Measurements from ENCODE around the gene ARHGAP24.

ARHGAP24 gene

DNA sequence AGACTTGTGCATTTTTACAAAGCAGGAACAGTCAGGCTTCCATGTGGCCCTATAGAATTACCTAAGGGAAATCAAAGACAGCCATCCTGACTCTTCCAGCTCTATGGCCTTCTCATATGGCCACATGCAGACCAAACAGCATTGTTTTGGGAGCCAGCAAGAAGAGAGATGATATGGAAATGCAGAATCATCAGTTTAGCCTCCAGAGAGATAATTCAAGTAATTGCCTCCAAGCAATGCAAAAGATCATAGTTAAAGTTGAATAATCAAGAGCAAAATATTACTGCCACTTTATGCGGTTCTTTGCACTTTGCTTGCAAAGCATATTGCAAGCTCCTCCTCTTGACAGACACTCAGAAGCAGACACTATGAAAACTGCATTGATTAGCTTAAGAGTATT is 207.4 kb downstream of the ARHGAP24 start:
- no CpG with 5 or more reads among the region's 1 CpG for WGBS (ENCODE audit: extremely low coverage, insufficient coverage, insufficient read length)

DNA sequence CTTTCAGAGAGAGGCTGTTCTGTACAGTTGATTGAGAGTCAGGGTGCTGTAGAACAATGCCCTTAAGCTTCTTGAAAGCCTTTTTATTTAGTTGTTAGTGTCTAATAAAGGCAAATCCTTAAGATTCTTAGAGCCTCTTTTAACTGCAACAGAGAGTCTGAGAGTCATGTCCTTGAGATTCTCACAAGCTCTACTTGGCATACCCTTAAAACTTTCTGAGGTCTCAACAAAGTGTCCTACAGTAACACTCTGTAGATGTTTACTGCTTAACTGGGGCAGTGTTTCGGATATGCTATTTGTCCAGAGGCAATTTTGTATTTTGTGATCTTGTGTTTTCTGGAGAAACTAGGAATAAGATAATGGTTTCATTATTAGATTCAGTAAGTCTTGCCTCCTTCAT is 209.7 kb downstream of the ARHGAP24 start:
- DNase-seq, result no peak
- no CpG with 5 or more reads among the region's 1 CpG for WGBS (ENCODE audit: extremely low coverage, insufficient coverage, insufficient read length)
- no peak overlapping the region for H3K14ac ChIP-seq (ENCODE audit: low read length)
- no peak overlapping the region for H2BK5ac ChIP-seq (ENCODE audit: low read depth, low read length, poor library complexity)
- H3K4ac ChIP-seq (ENCODE audit: low read depth, low read length), result no peak overlapping the region
- no peak overlapping the region for H2BK120ac ChIP-seq (ENCODE audit: insufficient read depth, low read length, poor library complexity)
- no peak overlapping the region for H3K23ac ChIP-seq (ENCODE audit: low read length)
- no peak overlapping the region for H3K4me2 ChIP-seq (ENCODE audit: low read length)
- no peak overlapping the region for H3K18ac ChIP-seq (ENCODE audit: low read length)
- no peaks in the 10 kb centered on the region for H3K79me2 ChIP-seq (ENCODE audit: control insufficient read depth, insufficient read depth, low read length, poor library complexity)
- no peak overlapping the region for H4K91ac ChIP-seq (ENCODE audit: low read depth, low read length)
- H2AK5ac ChIP-seq (ENCODE audit: low read length), result no peak overlapping the region
- no peaks in the 10 kb centered on the region for H3K9me3 ChIP-seq (ENCODE audit: insufficient read depth, low read depth, low read length)
- H2BK12ac ChIP-seq (ENCODE audit: low read length), result no peak overlapping the region
- no peak overlapping the region for H3K4me3 ChIP-seq (ENCODE audit: low read depth, low read length)
- H3K79me1 ChIP-seq (ENCODE audit: low read length), result no peaks in the 10 kb centered on the region
- no peak overlapping the region for H2AFZ ChIP-seq (ENCODE audit: insufficient read depth, low read length, poor library complexity)
- no peak overlapping the region for H3K27ac ChIP-seq (ENCODE audit: low read depth, low read length)
- H4K12ac ChIP-seq (ENCODE audit: low read depth, low read length), result no peak overlapping the region
- H3K4me1 ChIP-seq (ENCODE audit: control insufficient read depth in 1 of 2, insufficient read depth in 2 of 2, low read length in 2 of 2), result no peaks in the 10 kb centered on the region
- H3K27me3 ChIP-seq (ENCODE audit: insufficient read depth, low read length), result no peaks in the 10 kb centered on the region
- H4K8ac ChIP-seq (ENCODE audit: low read depth, low read length), result no peak overlapping the region
- H3K9ac ChIP-seq (ENCODE audit: low read length), result no peak overlapping the region
- no peaks in the 10 kb centered on the region for H3K36me3 ChIP-seq (ENCODE audit: control insufficient read depth in 1 of 2, insufficient read depth in 2 of 2, low read length in 2 of 2)

More for the DNA sequence above, 207.4 kb downstream of the ARHGAP24 start:
- no peak overlapping the region for H3K4me3 ChIP-seq (ENCODE audit: low read depth, low read length)
- H3K14ac ChIP-seq (ENCODE audit: low read length), result no peak overlapping the region
- H3K18ac ChIP-seq (ENCODE audit: low read length), result no peak overlapping the region
- no peak overlapping the region for H4K91ac ChIP-seq (ENCODE audit: low read depth, low read length)
- no peaks in the 10 kb centered on the region for H3K9me3 ChIP-seq (ENCODE audit: insufficient read depth, low read depth, low read length)
- no peaks in the 10 kb centered on the region for H3K36me3 ChIP-seq (ENCODE audit: control insufficient read depth in 1 of 2, insufficient read depth in 2 of 2, low read length in 2 of 2)
- H4K12ac ChIP-seq (ENCODE audit: low read depth, low read length), result no peak overlapping the region
- no peak overlapping the region for H3K4me2 ChIP-seq (ENCODE audit: low read length)
- H3K79me1 ChIP-seq (ENCODE audit: low read length), result no peaks in the 10 kb centered on the region
- no peaks in the 10 kb centered on the region for H3K27me3 ChIP-seq (ENCODE audit: insufficient read depth, low read length)
- no peak overlapping the region for H4K8ac ChIP-seq (ENCODE audit: low read depth, low read length)
- DNase-seq, result no peak
- no peak overlapping the region for H2BK12ac ChIP-seq (ENCODE audit: low read length)
- H2BK120ac ChIP-seq (ENCODE audit: insufficient read depth, low read length, poor library complexity), result no peak overlapping the region
- H2BK5ac ChIP-seq (ENCODE audit: low read depth, low read length, poor library complexity), result no peak overlapping the region
- H2AFZ ChIP-seq (ENCODE audit: insufficient read depth, low read length, poor library complexity), result no peak overlapping the region
- no peak overlapping the region for H3K4ac ChIP-seq (ENCODE audit: low read depth, low read length)
- H3K4me1 ChIP-seq (ENCODE audit: control insufficient read depth in 1 of 2, insufficient read depth in 2 of 2, low read length in 2 of 2), result no peaks in the 10 kb centered on the region
- H3K27ac ChIP-seq (ENCODE audit: low read depth, low read length), result no peak overlapping the region
- H3K79me2 ChIP-seq (ENCODE audit: control insufficient read depth, insufficient read depth, low read length, poor library complexity), result no peaks in the 10 kb centered on the region
- no peak overlapping the region for H2AK5ac ChIP-seq (ENCODE audit: low read length)
- H3K23ac ChIP-seq (ENCODE audit: low read length), result no peak overlapping the region
- no peak overlapping the region for H3K9ac ChIP-seq (ENCODE audit: low read length)

DNA sequence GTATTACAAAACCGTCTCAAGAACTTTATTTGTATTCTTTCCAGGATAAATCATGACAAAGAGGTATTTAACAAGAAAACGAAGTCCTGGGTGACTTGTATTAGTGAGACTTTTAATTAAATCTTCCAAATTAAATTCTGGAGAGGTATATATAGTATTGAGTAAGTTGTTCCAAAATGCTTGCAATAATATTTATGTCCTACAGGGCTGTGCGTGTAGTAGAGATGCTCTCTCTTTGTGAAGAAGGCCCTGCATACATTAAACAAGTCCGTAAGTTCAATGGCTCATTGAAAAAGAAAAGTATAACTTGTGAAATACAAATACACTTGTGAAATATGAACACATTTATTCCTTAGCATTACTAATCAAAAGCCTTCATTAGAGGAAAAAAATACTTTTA is 211.4 kb downstream of the ARHGAP24 start:
- Histone ChIP-seq H4K12ac (ENCODE audit: low read depth, low read length) (no peak overlapping the region), H4K91ac (ENCODE audit: low read depth, low read length) (no peak overlapping the region), H3K79me1 (ENCODE audit: low read length) (no peaks in the 10 kb centered on the region), H3K79me2 (ENCODE audit: control insufficient read depth, insufficient read depth, low read length, poor library complexity) (no peaks in the 10 kb centered on the region), H2BK12ac (ENCODE audit: low read length) (no peak overlapping the region), H2BK5ac (ENCODE audit: low read depth, low read length, poor library complexity) (no peak overlapping the region), H3K27me3 (ENCODE audit: insufficient read depth, low read length) (no peaks in the 10 kb centered on the region), H2AFZ (ENCODE audit: insufficient read depth, low read length, poor library complexity) (no peak overlapping the region), H3K4me3 (ENCODE audit: low read depth, low read length) (no peak overlapping the region), H3K4me2 (ENCODE audit: low read length) (no peak overlapping the region), H3K4me1 (ENCODE audit: control insufficient read depth in 1 of 2, insufficient read depth in 2 of 2, low read length in 2 of 2) (no peaks in the 10 kb centered on the region), H2BK120ac (ENCODE audit: insufficient read depth, low read length, poor library complexity) (no peak overlapping the region), H3K9me3 (ENCODE audit: insufficient read depth, low read depth, low read length) (no peaks in the 10 kb centered on the region), H3K4ac (ENCODE audit: low read depth, low read length) (no peak overlapping the region), H3K27ac (ENCODE audit: low read depth, low read length) (no peak overlapping the region), H3K9ac (ENCODE audit: low read length) (no peak overlapping the region), H3K14ac (ENCODE audit: low read length) (no peak overlapping the region), H4K8ac (ENCODE audit: low read depth, low read length) (no peak overlapping the region), H3K18ac (ENCODE audit: low read length) (no peak overlapping the region), H3K23ac (ENCODE audit: low read length) (no peak overlapping the region), H2AK5ac (ENCODE audit: low read length) (no peak overlapping the region), H3K36me3 (ENCODE audit: control insufficient read depth in 1 of 2, insufficient read depth in 2 of 2, low read length in 2 of 2) (no peaks in the 10 kb centered on the region)
- no peak for DNase-seq
- no CpG with 5 or more reads among the region's 4 CpGs for WGBS (ENCODE audit: extremely low coverage, insufficient coverage, insufficient read length)

DNA sequence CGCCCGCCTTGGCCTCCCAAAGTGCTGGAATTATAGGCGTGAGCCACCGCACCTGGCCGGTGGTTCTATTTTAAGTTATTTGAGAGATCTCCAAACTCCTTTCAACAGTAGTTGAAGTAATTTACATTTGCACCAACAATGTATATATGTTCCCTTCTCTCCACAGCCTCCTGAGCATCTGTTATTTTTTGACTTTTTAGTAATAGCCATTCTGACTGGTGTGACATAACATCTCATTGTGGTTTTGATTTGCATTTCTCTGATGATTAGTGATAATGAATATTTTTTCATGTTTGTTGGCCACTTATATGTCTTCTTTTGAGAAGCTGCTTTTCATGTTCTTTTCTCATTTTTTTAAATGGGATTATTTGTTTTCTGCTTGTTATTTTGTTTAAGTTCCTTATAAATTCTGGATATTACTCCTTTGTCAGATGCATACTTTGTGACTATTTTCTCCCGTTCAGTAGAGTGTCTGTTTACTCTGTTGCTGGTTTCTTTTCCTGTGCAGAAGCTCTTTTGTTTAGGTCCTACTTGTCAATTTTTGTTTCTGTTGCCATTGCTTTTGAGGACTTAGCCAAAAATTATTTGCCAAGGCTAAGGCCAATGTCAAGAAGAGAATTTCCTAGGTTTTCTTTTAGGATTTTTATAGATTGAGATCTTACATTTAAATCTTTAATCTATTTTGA is 213.2 kb downstream of the ARHGAP24 start:
- no peak overlapping the region for H3K4ac ChIP-seq (ENCODE audit: low read depth, low read length)
- H3K4me2 ChIP-seq (ENCODE audit: low read length), result no peak overlapping the region
- no peak overlapping the region for H3K18ac ChIP-seq (ENCODE audit: low read length)
- no peak overlapping the region for H3K23ac ChIP-seq (ENCODE audit: low read length)
- H4K8ac ChIP-seq (ENCODE audit: low read depth, low read length), result no peak overlapping the region
- no peaks in the 10 kb centered on the region for H3K36me3 ChIP-seq (ENCODE audit: control insufficient read depth in 1 of 2, insufficient read depth in 2 of 2, low read length in 2 of 2)
- no peaks in the 10 kb centered on the region for H3K4me1 ChIP-seq (ENCODE audit: control insufficient read depth in 1 of 2, insufficient read depth in 2 of 2, low read length in 2 of 2)
- H2BK12ac ChIP-seq (ENCODE audit: low read length), result no peak overlapping the region
- no peak overlapping the region for H4K91ac ChIP-seq (ENCODE audit: low read depth, low read length)
- H3K79me1 ChIP-seq (ENCODE audit: low read length), result no peaks in the 10 kb centered on the region
- no peak overlapping the region for H2BK120ac ChIP-seq (ENCODE audit: insufficient read depth, low read length, poor library complexity)
- no peak overlapping the region for H3K4me3 ChIP-seq (ENCODE audit: low read depth, low read length)
- H2BK5ac ChIP-seq (ENCODE audit: low read depth, low read length, poor library complexity), result no peak overlapping the region
- no peak overlapping the region for H2AFZ ChIP-seq (ENCODE audit: insufficient read depth, low read length, poor library complexity)
- DNase-seq, result no peak
- H3K27ac ChIP-seq (ENCODE audit: low read depth, low read length), result no peak overlapping the region
- H3K27me3 ChIP-seq (ENCODE audit: insufficient read depth, low read length), result no peaks in the 10 kb centered on the region
- H3K9me3 ChIP-seq (ENCODE audit: insufficient read depth, low read depth, low read length), result no peaks in the 10 kb centered on the region
- no peak overlapping the region for H3K9ac ChIP-seq (ENCODE audit: low read length)
- WGBS (ENCODE audit: extremely low coverage, insufficient coverage, insufficient read length), result no CpG with 5 or more reads among the region's 6 CpGs
- H4K12ac ChIP-seq (ENCODE audit: low read depth, low read length), result no peak overlapping the region
- H2AK5ac ChIP-seq (ENCODE audit: low read length), result no peak overlapping the region
- peaks cover under 1% of the 10 kb centered on the region for H3K79me2 ChIP-seq (ENCODE audit: control insufficient read depth, insufficient read depth, low read length, poor library complexity)
- H3K14ac ChIP-seq (ENCODE audit: low read length), result no peak overlapping the region
